DOHH2 (cell line): ENCODE data around the gene MEAF6.

Experiments used
- CTCF ChIP-seq: fragments of 200-600 bp; sonication (generic); IDR thresholded peaks from one replicate; pipeline ENCODE4 v1.5.1; 2014; ENCODE audit warnings: antibody characterized with exemption, mild to moderate bottlenecking, low read depth, low read length; ENCODE audit not compliant: poor library complexity, severe bottlenecking
- EZH2phosphoT487 ChIP-seq: fragments of 200-600 bp; sonication (generic); IDR thresholded peaks from 2 replicates; pipeline ENCODE4 v1.6.1; 2017; ENCODE audit warnings: borderline replicate concordance, mild to moderate bottlenecking, antibody characterized with exemption, low read length, moderate library complexity, mixed read lengths

GRCh38 chr1:37464443-37464842 lies 50.1 kb downstream of the MEAF6 start:
- TF ChIP-seq CTCF (no peak), EZH2phosphoT487 (no peak)
